ENCODE results near the gene RAP1A. TPM values are rescaled to one million over a fixed set of nuclear protein-coding genes. Genes with fewer than 3 reads are reported as not detected.
"Not testable (repeated sequence)": the region's sequence is repeated elsewhere in the genome, so short reads cannot be mapped to it uniquely, and the experiment has no call there.

RAP1A gene
- total and polyA plus RNA-seq, 3 experiments from 2014 or later = 60.8 to 256 (median 252) TPM

DNA sequence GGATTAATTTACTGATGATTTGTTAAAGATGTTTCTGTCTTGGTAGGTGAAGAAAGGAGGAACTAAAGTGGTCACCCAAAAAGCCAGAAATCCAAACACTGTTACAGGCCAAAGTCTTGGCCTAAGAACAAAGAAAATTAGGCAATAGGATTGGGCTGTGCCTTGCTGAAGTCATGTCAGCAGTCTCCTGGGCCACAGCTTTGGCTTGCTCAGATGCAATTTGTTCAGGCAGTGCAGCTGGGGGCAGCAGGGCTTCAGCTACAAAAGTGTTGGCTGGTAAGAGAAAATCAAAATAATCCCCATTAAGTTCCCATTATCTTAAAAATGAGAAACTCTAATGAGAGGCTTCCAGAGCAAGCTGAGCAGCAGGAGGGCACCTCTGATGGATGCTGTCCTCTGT is 14.0 kb upstream of the RAP1A start:
- ChIA-PET CTCF (interaction anchor here (1.6 to 2.0 kb wide), 2 partner anchors 10 to 97 kb away, joined by 7 to 8 read pairs; no protein-coding TSS in a partner anchor), POLR2A (interaction anchor here (1.0 to 1.1 kb wide), 2 partner anchors 13 to 14 kb away, joined by 6 read pairs; partner anchors contain the start of gene RAP1A)
- no peaks in the 10 kb centered on the region for H3K27me3 Mint-ChIP-seq
- peak overlapping the region; percentile 61 to 97 (median 88) for H3K27ac Mint-ChIP-seq
- Histone ChIP-seq H3K4me3 (ENCODE audit: low read length) (no peak overlapping the region), H3K27ac (ENCODE audit: low read depth, low read length) (no peak overlapping the region), H3K4me1 (ENCODE audit: insufficient read depth, low read length) (peaks cover 62% of the 10 kb centered on the region), H3K36me3 (ENCODE audit: insufficient read depth, low read length) (no peaks in the 10 kb centered on the region), H3K9me3 (ENCODE audit: low read length) (no peaks in the 10 kb centered on the region), H3K27me3 (ENCODE audit: insufficient read depth, low read length, poor library complexity, severe bottlenecking) (no peaks in the 10 kb centered on the region)
- peak overlapping the region in 2 of 7 donors; percentile 37 to 77 for H3K4me3 Mint-ChIP-seq
- H3K9me3 Mint-ChIP-seq = no peaks in the 10 kb centered on the region
- no peak for DNase-seq
- peaks cover 60 to 71% (median 63%) of the 10 kb centered on the region in 3 donors for H3K4me1 Mint-ChIP-seq
- peaks cover 0 to 2% (median 0%) of the 10 kb centered on the region in 3 donors for H3K36me3 Mint-ChIP-seq

DNA sequence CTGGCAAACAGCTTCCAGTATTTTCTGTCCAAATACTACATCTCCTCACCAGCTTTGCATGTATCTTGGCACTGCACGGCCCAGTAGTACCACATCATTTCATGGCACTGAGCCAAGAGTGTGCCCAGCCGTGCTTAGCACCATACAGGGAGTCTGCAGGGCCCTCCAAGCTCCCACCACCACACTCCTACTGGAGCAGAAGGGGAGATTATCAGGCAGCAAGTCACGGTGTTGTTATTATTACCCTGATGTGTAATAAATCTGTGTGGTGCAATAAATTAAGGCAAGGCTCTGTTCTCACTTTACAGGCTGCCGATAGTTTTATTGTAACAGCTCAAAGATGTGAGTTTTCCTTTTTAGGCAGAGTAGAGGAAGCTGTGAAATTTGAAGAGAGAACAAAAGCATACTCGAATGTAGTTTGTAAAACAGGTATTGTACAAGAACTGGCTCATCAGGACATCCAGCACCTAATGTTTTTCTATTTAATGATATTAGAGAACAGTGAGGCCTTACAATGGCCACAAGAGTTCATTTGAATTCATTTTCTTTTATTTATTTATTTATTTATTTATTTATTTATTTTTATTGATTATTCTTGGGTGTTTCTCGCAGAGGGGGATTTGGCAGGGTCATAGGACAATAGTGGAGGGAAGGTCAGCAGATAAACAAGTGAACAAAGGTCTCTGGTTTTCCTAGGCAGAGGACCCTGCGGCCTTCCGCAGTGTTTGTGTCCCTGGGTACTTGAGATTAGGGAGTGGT is 13.0 kb upstream of the RAP1A start:
- Mint-ChIP-seq H3K27ac (peak overlapping the region; percentile 66 to 94 (median 85)), H3K4me3 (peak overlapping the region in 4 of 7 donors; percentile 32 to 57 (median 44)), H3K4me1 (peaks cover 50 to 60% (median 52%) of the 10 kb centered on the region in 3 donors)
- CTCF ChIA-PET = interaction anchor here (0.8 to 2.0 kb wide), 3 partner anchors 9 to 98 kb away, joined by 3 to 8 read pairs (median 7); no protein-coding TSS in a partner anchor
- not testable (repeated sequence) for H3K27ac ChIP-seq (ENCODE audit: low read depth, low read length); DNase-seq; H3K27me3 Mint-ChIP-seq; H3K36me3 Mint-ChIP-seq; H3K9me3 Mint-ChIP-seq; H3K36me3 ChIP-seq (ENCODE audit: insufficient read depth, low read length); H3K27me3 ChIP-seq (ENCODE audit: insufficient read depth, low read length, poor library complexity, severe bottlenecking); H3K9me3 ChIP-seq (ENCODE audit: low read length); H3K4me3 ChIP-seq (ENCODE audit: low read length)
- H3K4me1 ChIP-seq (ENCODE audit: insufficient read depth, low read length) = peaks cover 51% of the 10 kb centered on the region
- POLR2A ChIA-PET = interaction anchor here (0.9 to 1.1 kb wide), 3 partner anchors 13 to 68 kb away, joined by 3 to 6 read pairs (median 6); partner anchors contain the start of gene RAP1A

DNA sequence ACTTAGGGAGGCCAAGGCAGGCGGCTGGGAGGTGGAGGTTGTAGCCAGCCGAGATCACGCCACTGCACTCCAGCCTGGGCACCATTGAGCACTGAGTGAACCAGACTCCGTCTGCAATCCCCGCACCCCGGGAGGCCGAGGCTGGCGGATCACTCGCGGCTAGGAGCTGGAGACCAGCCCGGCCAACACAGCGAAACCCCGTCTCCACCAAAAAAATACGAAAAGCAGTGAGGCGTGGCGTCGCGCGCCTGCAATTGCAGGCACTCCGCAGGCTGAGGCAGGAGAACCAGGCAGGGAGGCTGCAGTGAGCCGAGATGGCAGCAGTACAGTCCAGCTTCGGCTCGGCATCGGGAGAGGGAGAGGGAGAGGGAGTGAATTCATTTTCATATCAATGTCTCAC is 11.1 kb upstream of the RAP1A start:
- H3K9me3 Mint-ChIP-seq; H3K4me3 Mint-ChIP-seq; H3K4me3 ChIP-seq (ENCODE audit: low read length); H3K36me3 ChIP-seq (ENCODE audit: insufficient read depth, low read length); H3K36me3 Mint-ChIP-seq; H3K27me3 ChIP-seq (ENCODE audit: insufficient read depth, low read length, poor library complexity, severe bottlenecking); CTCF ChIA-PET; POLR2A ChIA-PET; H3K27me3 Mint-ChIP-seq; H3K9me3 ChIP-seq (ENCODE audit: low read length); H3K27ac ChIP-seq (ENCODE audit: low read depth, low read length); DNase-seq: not testable (repeated sequence)
- H3K4me1 ChIP-seq (ENCODE audit: insufficient read depth, low read length) = peaks cover 32% of the 10 kb centered on the region
- peak overlapping the region in 1 of 8 donors; percentile 68 for H3K27ac Mint-ChIP-seq
- H3K4me1 Mint-ChIP-seq = peaks cover 32 to 42% (median 33%) of the 10 kb centered on the region in 3 donors

DNA sequence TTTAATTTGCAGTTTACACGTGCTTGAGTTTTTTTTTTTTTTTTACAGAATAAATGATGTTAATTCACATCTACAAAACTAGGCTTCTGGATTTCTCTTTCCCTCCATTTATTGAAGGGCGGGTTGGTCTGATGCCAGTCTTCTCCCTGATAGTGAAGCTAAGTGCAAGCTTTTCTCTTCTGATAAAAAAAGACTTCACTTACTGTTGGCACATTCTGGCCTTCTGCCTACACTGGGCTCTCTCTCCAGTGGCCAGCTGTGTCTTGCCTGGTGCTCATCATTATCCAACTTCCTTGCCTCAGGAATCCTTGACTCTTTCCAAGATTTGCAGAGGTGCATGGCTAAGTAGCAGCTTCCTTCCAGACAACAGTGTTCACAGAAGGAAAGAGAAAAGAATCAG is 7.6 kb upstream of the RAP1A start:
- H3K4me3 Mint-ChIP-seq = no peak overlapping the region
- no peak for DNase-seq
- H3K27ac Mint-ChIP-seq = peak overlapping the region in 1 of 8 donors; percentile 90
- no peaks in the 10 kb centered on the region for H3K27me3 Mint-ChIP-seq
- H3K36me3 ChIP-seq (ENCODE audit: insufficient read depth, low read length) = no peaks in the 10 kb centered on the region
- H3K4me1 ChIP-seq (ENCODE audit: insufficient read depth, low read length) = peaks cover 25% of the 10 kb centered on the region
- H3K9me3 ChIP-seq (ENCODE audit: low read length) = no peaks in the 10 kb centered on the region
- ChIA-PET POLR2A (interaction anchor here (0.6 to 1.0 kb wide), 3 partner anchors 8 to 25 kb away, joined by 3 to 7 read pairs (median 4); partner anchors contain the start of gene RAP1A), CTCF (interaction anchor here (1.0 kb wide), 1 partner anchor 9 kb away, joined by 3 read pairs; no protein-coding TSS in a partner anchor)
- H3K27me3 ChIP-seq (ENCODE audit: insufficient read depth, low read length, poor library complexity, severe bottlenecking) = no peaks in the 10 kb centered on the region
- H3K4me3 ChIP-seq (ENCODE audit: low read length) = no peak overlapping the region
- H3K4me1 Mint-ChIP-seq = peaks cover 19 to 28% (median 23%) of the 10 kb centered on the region in 3 donors
- no peak overlapping the region for H3K27ac ChIP-seq (ENCODE audit: low read depth, low read length)
- H3K9me3 Mint-ChIP-seq = no peaks in the 10 kb centered on the region
- no peaks in the 10 kb centered on the region for H3K36me3 Mint-ChIP-seq

GRCh38 chr1:111615870-111616715 is 3.5 kb upstream of the RAP1A start:
- CTCF ChIA-PET = interaction anchor here (0.7 to 3.3 kb wide), 13 partner anchors 8 to 108 kb away, joined by 3 to 15 read pairs (median 4); no protein-coding TSS in a partner anchor
- POLR2A ChIA-PET = interaction anchor here (1.3 to 1.8 kb wide), 2 partner anchors 12 to 23 kb away, joined by 8 to 10 read pairs; no protein-coding TSS in a partner anchor
- H3K27me3 ChIP-seq (ENCODE audit: insufficient read depth, low read length, poor library complexity, severe bottlenecking) = no peaks in the 10 kb centered on the region
- H3K27ac Mint-ChIP-seq = peak overlapping the region; percentile 71 to 90 (median 82)
- peak in 3 of 5 donors; percentile 34 to 68 (median 47) for DNase-seq
- H3K36me3 Mint-ChIP-seq = peaks cover 0 to 8% (median 5%) of the 10 kb centered on the region in 3 donors
- H3K9me3 ChIP-seq (ENCODE audit: low read length) = no peaks in the 10 kb centered on the region
- no peaks in the 10 kb centered on the region for H3K27me3 Mint-ChIP-seq
- H3K4me1 Mint-ChIP-seq = peaks cover 40 to 52% (median 42%) of the 10 kb centered on the region in 3 donors
- H3K9me3 Mint-ChIP-seq = no peaks in the 10 kb centered on the region
- peaks cover 47% of the 10 kb centered on the region for H3K4me1 ChIP-seq (ENCODE audit: insufficient read depth, low read length)
- no peak overlapping the region for H3K27ac ChIP-seq (ENCODE audit: low read depth, low read length)
- H3K4me3 Mint-ChIP-seq = peak overlapping the region; percentile 18 to 78 (median 51)
- peak overlapping the region; percentile 25 for H3K4me3 ChIP-seq (ENCODE audit: low read length)
- no peaks in the 10 kb centered on the region for H3K36me3 ChIP-seq (ENCODE audit: insufficient read depth, low read length)

DNA sequence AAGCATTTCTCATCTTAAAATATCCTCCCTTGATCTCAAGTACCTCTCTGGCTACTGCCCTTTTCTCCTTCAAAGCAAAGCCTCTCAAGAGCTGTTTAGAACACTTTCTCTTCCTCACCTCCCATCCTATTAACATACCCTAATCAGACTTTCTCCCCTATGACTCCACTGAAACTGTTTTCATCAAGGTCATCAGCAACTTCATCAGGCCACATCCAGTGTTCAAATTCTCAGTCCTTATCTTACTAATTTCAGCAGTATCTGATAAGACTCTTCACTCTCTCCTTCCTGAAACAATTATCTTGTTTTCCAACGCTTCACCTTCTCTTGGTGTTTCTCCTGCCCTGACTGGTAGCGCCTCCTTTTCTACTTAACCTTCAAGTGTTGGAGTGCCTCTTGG is 1.5 kb upstream of the RAP1A start:
- Mint-ChIP-seq H3K4me1 (peaks cover 60 to 72% (median 62%) of the 10 kb centered on the region in 3 donors), H3K27me3 (no peaks in the 10 kb centered on the region)
- H3K4me3 ChIP-seq (ENCODE audit: low read length) = no peak overlapping the region

DNA sequence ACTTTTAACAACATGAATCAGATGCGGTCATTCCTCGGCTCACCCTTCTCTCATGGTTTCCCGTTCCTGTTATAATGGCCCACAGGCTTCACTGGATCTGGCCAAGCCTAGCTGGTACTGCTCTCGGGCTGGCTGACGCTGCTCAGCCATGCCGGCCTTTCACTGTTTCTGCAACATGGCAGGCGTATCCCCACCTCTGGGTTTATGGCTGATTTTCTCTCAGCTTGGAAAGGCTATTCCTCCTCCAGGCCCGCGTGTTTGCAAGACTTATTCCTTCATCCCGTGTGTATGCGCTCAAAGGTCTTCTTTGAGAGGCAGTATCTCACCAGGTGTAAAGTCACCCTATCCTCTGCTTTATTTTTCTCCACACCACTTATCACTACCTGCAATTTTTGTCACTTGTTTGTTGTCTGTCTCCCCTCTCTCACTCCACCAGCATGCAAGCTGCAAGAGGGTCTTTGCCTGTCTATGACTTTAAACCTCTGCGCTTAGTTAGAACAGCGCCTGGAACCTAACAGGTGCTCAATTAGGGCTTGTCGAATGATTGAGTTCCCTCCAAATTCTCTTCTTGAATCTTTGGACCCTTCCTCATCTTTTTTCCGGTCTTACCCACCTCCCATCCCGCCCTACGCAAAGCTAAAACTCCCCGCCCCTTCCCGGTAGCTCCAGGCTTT is 491 bp upstream of the RAP1A start:
- Histone ChIP-seq H3K4me1 (ENCODE audit: insufficient read depth, low read length) (peaks cover 75% of the 10 kb centered on the region), H3K27me3 (ENCODE audit: insufficient read depth, low read length, poor library complexity, severe bottlenecking) (no peaks in the 10 kb centered on the region), H3K9me3 (ENCODE audit: low read length) (no peaks in the 10 kb centered on the region), H3K4me3 (ENCODE audit: low read length) (peak overlapping the region; percentile 95), H3K27ac (ENCODE audit: low read depth, low read length) (peak overlapping the region; percentile 64), H3K36me3 (ENCODE audit: insufficient read depth, low read length) (no peaks in the 10 kb centered on the region)
- Mint-ChIP-seq H3K27ac (peak overlapping the region; percentile 89 to 96 (median 92)), H3K4me3 (peak overlapping the region; percentile 89 to 97 (median 94)), H3K27me3 (no peaks in the 10 kb centered on the region), H3K9me3 (no peaks in the 10 kb centered on the region), H3K36me3 (peaks cover 0 to 22% (median 5%) of the 10 kb centered on the region in 3 donors), H3K4me1 (peaks cover 69 to 82% (median 72%) of the 10 kb centered on the region in 3 donors)
- ChIA-PET POLR2A (interaction anchor here (0.6 to 2.2 kb wide), 10 partner anchors 8 to 111 kb away, joined by 3 to 22 read pairs (median 4); no protein-coding TSS in a partner anchor), CTCF (interaction anchor here (1.2 to 7.2 kb wide), 6 partner anchors 9 to 111 kb away, joined by 3 to 42 read pairs (median 4); no protein-coding TSS in a partner anchor)
- DNase-seq = no peak

More for the DNA sequence above, 1.5 kb upstream of the RAP1A start:
- peak overlapping the region; percentile 48 to 94 (median 84) for H3K27ac Mint-ChIP-seq
- H3K4me3 Mint-ChIP-seq = peak overlapping the region; percentile 80 to 96 (median 91)
- H3K9me3 ChIP-seq (ENCODE audit: low read length) = no peaks in the 10 kb centered on the region
- H3K36me3 Mint-ChIP-seq = peaks cover 0 to 17% (median 5%) of the 10 kb centered on the region in 3 donors
- H3K4me1 ChIP-seq (ENCODE audit: insufficient read depth, low read length) = peaks cover 66% of the 10 kb centered on the region
- ChIA-PET POLR2A (no interaction called here), CTCF (interaction anchor here (1.6 to 7.2 kb wide), 4 partner anchors 15 to 110 kb away, joined by 5 to 42 read pairs (median 15); no protein-coding TSS in a partner anchor)
- H3K36me3 ChIP-seq (ENCODE audit: insufficient read depth, low read length) = no peaks in the 10 kb centered on the region
- no peaks in the 10 kb centered on the region for H3K27me3 ChIP-seq (ENCODE audit: insufficient read depth, low read length, poor library complexity, severe bottlenecking)
- no peak overlapping the region for H3K27ac ChIP-seq (ENCODE audit: low read depth, low read length)
- H3K9me3 Mint-ChIP-seq = no peaks in the 10 kb centered on the region
- DNase-seq = no peak
